BJ (cell line): ENCODE data around the gene LGALS16. TPM values are rescaled to one million over a fixed set of nuclear protein-coding genes. Genes with fewer than 3 reads are reported as not detected.

ENCODE experiments used
- CTCF ChIA-PET: fragments of 350-600 bp; formaldehyde crosslinking; extraction: SDS; loops from one replicate; lab custom pipeline; 2021; ENCODE audit warnings: antibody characterized with exemption, inconsistent platforms; lab: Yijun Ruan, JAX
- POLR2A ChIA-PET: fragments of 300-600 bp; sonication (Branson Sonifier 250); formaldehyde crosslinking; extraction: SDS; loops from one replicate; lab custom pipeline; 2021; ENCODE audit warnings: antibody characterized with exemption; lab: Charles Lee
- DNase-seq: peaks from one replicate; pipeline ENCODE4 v3.0.0-alpha.2; 2011; ENCODE audit warnings: low read depth
- H3K27me3 ChIP-seq: 2 replicates; pipeline ENCODE4 v1.6.0; 2011; ENCODE audit warnings: low read length; ENCODE audit not compliant: control insufficient read depth, insufficient read depth
- H3K36me3 ChIP-seq: 2 replicates; pipeline ENCODE4 v1.5.1; 2011; ENCODE audit warnings: low read length; ENCODE audit not compliant: control insufficient read depth, insufficient read depth
- H3K4me3 ChIP-seq: 2 replicates; pipeline ENCODE4 v1.5.1; 2011; ENCODE audit warnings: low read depth, mild to moderate bottlenecking, control low read depth, low read length
- CTCF ChIP-seq: IDR thresholded peaks from 2 replicates; pipeline ENCODE4 v1.5.1; 2011; ENCODE audit warnings: low read depth, mild to moderate bottlenecking, control low read depth, inconsistent platforms, low read length, moderate library complexity; ENCODE audit not compliant: insufficient read depth
- polyA plus RNA-seq: library from polyadenylated mRNA; depleted of rRNA; stranded (reverse); fragments of >200 nt; gene quantifications from 2 replicates; pipeline ENCODE4 v1.2.3, GENCODE V29; 2011; rRNA removed
- small RNA-seq: library from RNA; depleted of rRNA; stranded (forward); fragments of <200 nt; gene quantifications from one replicate; pipeline ENCODE3, GENCODE V24; 2012; ENCODE audit warnings: low replicate concordance, low read depth; ENCODE audit not compliant: insufficient read length

LGALS16 gene
- polyA plus RNA-seq, 1 experiment, result not detected

GRCh38 chr19:39705578-39706188, 50.0 kb downstream of the LGALS16 start:
- ChIA-PET POLR2A (no interaction called here), CTCF (no interaction called here)
- Histone ChIP-seq H3K36me3 (no peaks in the 10 kb centered on the region), H3K4me3 (no peak overlapping the region), H3K27me3 (no peaks in the 10 kb centered on the region)
- DNase-seq, result no peak
- no peak for TF ChIP-seq CTCF

GRCh38 chr19:39708594-39708993, 52.9 kb downstream of the LGALS16 start:
- no peaks in the 10 kb centered on the region for H3K27me3 ChIP-seq
- no peaks in the 10 kb centered on the region for H3K36me3 ChIP-seq
- no peak for TF ChIP-seq CTCF
- no peak overlapping the region for H3K4me3 ChIP-seq
- POLR2A ChIA-PET, result no interaction called here
- no peak for DNase-seq
- CTCF ChIA-PET, result no interaction called here

GRCh38 chr19:39709026-39709872, 53.5 kb downstream of the LGALS16 start:
- no peak overlapping the region for H3K4me3 ChIP-seq
- ChIA-PET CTCF (no interaction called here), POLR2A (no interaction called here)
- no peak for DNase-seq
- no peaks in the 10 kb centered on the region for H3K36me3 ChIP-seq
- TF ChIP-seq CTCF, result no peak
- H3K27me3 ChIP-seq, result no peaks in the 10 kb centered on the region

Small RNAs within 50 kb of the gene (small RNA-seq; reads per million reads assigned to genes)
- gene AC005176.2 (not detected), gene RPS29P27 (not detected), gene RPS29P30 (not detected)

Other genes with a start within 250 kb of the LGALS16 start
- gene ZFP36, start 249.1 kb upstream of the LGALS16 start, polyA plus RNA-seq, result 4.8 and 9.5 TPM in 2 replicates
- gene PLEKHG2, start 243.2 kb upstream of the LGALS16 start, polyA plus RNA-seq, result 12.5 and 20.6 TPM in 2 replicates
- 2,401 and 2,896 TPM in 2 replicates for gene RPS16, start 220.0 kb upstream of the LGALS16 start, polyA plus RNA-seq
- gene SUPT5H, start 210.3 kb upstream of the LGALS16 start, polyA plus RNA-seq, result 55.2 and 81.8 TPM in 2 replicates
- 86.1 and 97.8 TPM in 2 replicates for gene TIMM50, start 175.1 kb upstream of the LGALS16 start, polyA plus RNA-seq
- 0.71 and 1.0 TPM in 2 replicates for gene DLL3, start 157.0 kb upstream of the LGALS16 start, polyA plus RNA-seq
- not detected in 2 replicates for gene SELENOV, start 140.8 kb upstream of the LGALS16 start, polyA plus RNA-seq
- 2.2 and 2.3 TPM in 2 replicates for gene EID2B, start 123.1 kb upstream of the LGALS16 start, polyA plus RNA-seq
- 5.5 and 7.9 TPM in 2 replicates for gene EID2, start 115.8 kb upstream of the LGALS16 start, polyA plus RNA-seq
- gene LGALS13, start 53.4 kb upstream of the LGALS16 start, polyA plus RNA-seq, result not detected in 2 replicates
- gene LGALS14, start 48.6 kb downstream of the LGALS16 start, polyA plus RNA-seq, result not detected in 2 replicates
- gene CLC, start 82.1 kb downstream of the LGALS16 start, polyA plus RNA-seq, result not detected in 2 replicates
- gene LEUTX, start 122.9 kb downstream of the LGALS16 start, polyA plus RNA-seq, result not detected in 2 replicates
- 6.6 and 8.4 TPM in 2 replicates for gene DYRK1B, start 178.2 kb downstream of the LGALS16 start, polyA plus RNA-seq
- 228 and 372 TPM in 2 replicates for gene FBL, start 190.5 kb downstream of the LGALS16 start, polyA plus RNA-seq